LoVo (cell line): Measurements from ENCODE around the gene SDHB.
A peak's percentile ranks its signal among the peaks of the same experiment; 100 is the strongest.

Experiments
- DNase-seq: peaks from one replicate; pipeline ENCODE4 v3.0.0-alpha.2; 2016; ENCODE audit warnings: low spot score

SDHB gene

DNA sequence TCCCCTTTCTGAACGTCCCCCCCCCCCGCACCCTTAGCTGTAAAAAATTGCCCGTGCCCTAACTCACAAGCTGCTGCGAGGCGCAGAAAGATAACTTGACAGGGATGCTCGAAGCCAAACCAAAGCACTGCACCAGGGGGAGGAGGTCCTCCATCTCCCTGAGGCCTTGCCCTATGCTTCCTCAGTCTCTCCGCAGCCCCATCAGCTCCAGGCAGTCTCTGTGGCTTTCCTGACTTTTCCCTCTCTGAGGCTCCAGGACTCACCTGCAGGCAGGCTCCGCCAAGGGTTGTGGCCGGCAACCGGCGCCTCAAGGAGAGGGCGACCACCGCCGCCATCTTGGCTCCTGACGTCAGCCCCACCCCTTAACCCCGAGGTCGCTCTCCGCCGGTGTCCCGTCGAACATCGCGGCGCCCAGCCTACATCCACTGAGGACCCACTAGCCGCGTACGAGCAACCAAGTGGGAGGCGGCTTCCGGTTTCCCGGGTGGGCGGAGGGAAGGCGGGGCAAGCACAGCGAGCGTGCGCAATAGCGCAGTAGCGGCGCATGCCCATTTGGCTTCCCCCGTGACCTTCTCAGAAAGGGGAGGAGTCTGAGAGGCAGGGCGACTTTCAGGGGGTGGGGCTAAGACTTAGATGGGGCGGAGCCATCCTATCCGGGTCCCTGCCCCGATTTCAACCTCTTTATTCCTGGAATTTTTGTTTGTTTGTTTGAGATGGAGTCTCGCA lies at the start of gene SDHB:
TSS of gene SDHB (minus strand) at position 348 of the 726 bp plus-strand sequence. CDS start at position 335, 13 bp downstream.
- DNase-seq, result peak; percentile 97

DNA sequence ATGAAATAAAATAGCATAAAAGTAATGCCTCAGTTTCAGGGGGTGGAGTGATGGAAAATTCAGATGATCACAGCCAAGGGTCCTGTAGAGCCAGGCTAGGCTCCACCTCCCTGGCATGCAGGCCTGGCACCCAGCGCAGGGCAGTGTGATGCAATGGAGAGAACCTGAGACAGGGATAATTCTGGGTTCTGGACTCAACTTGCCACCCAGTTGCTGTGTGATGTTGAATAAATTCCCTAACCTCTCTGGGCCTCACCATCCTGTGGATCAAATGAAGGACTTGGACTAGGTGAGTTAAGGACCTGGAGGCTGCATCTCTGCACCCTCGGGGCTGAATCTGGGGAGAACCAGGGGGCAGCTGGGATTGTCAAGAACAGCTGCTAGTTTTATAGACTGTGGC lies 48.4 kb upstream of the SDHB start:
- DNase-seq, result no peak

DNA sequence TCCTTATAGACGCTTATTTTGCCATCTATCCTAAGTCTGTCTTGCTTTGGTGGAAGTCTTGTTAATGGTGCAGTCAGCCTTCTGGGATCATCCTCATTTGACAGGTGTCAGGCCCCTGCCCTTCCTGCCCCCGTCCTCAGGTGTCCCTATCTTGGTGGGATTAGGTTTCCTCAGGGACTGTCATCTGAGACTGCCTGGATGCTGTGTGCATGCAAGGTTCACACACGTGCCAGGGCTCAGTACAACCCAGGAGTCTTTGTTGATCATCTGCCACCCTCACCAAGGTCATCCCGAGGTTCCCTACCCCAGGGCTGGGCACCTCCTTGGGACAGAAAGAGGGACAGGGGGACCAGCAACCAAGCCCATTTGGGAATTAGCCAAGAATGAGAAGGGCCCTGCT lies 47.4 kb upstream of the SDHB start:
- DNase-seq, result no peak

DNA sequence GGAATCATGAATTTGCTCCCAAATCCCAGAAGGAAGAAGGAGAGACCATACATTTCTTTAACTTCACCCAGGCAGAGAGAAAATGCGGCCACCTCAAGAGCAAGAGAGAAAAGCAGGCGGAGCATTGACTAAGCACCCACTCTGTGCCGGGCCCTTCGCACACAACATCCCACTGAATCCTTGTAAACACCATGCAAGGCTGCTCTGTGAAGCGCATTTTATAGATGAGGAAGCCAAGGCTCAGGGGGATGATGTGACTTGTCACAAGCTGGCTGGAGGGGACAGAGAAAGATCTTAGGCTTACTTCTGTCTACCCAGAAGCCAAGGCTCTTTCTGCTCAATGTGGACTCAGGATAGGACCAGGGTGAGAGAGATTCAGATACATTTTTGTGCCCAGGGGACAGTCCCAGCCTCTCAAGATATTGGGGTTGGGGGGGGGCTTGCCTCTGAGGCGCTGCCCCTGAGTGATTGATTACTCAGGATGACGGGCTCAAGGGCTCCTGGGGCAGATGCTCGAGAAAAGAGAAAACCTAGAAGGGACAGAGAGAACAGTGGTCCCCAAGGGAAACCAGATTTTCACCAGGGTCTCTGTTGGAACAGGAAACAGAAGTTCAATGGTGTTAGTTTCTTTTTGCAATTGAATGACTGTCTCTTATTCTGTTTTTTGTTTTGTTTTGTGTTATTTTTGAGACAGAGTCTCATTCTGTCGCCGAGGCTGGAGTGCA lies 45.9 kb upstream of the SDHB start:
- DNase-seq, result no peak

DNA sequence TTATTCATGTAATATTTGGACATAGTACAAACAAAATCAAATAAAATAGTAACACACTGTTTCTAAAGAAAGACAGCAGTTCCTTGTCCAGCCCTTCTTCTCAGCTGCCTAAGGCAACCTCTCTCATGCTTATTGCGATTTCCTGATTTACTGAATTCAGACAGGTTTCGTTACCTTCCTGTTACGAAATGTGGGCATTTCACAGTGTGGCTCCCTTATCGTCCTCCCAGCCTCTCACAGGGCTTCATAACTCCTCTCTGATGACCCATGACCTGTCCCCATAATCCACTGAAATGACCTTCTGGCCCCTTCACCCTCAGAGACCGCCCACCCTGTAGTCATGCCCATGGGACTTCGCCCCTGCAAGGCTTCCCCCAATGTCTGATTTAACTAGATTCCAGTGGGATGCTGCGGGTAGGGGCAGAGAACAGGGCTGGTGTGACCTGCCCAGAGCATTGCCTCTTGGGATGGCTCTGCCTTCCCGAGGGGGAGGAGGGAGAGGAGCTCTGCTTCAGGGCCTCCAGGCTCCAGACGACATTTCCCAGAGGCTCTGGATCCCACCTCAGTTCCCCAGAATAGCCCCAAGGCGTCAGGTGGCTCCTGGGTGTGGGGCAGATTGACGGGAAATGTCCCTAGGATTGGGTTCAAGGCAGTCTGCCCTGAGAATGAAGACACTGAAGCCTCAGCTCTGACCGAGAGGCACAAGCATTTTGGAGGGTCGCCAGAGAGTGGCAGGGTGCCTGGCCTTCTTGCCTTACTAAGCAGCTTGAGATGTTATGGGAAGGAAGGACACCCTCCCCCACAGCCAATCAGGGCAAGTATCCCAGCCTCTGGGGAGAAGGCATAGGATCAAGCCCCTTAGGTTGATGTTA lies 44.9 kb upstream of the SDHB start:
- DNase-seq, result no peak

DNA sequence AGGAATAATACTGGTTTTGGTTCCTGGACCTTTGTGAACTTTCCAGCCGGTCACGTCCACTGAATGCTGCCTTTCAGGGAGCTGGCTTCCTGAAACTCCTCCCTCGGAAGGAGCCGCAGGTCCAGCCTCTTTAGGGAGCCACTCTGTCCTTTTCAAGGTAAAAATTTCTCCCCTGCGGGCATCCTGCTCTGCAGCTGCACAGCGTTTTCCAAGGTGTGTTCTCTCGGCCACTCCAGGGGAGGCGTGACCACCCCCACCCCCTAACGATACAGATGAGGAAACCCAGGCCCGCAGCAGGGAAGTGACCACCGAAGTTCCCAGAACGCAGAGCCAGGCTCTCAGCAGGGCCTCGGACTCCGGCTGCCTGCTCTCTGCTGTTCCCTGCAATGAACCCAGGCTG lies 44.0 kb upstream of the SDHB start:
- DNase-seq, result no peak

DNA sequence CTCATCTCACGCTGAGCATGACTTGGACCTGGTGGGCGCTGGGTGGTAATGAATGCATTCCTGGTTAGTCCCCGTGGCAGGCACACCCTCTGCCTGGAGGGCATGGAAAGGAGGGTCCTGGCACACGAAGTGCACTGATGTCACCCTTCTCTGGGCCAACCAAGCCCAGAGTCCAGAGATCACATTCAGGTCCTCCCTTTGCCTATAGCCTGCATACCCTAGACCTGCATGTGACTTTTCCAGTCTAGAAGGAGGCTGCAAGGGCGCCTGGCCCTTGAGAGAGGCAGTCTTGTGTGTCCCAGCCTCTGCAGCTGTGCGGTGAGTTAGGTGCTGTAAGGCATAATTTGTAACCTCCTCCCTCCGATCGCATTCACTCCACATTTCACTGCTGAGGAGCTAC lies 43.3 kb upstream of the SDHB start:
- no peak for DNase-seq

DNA sequence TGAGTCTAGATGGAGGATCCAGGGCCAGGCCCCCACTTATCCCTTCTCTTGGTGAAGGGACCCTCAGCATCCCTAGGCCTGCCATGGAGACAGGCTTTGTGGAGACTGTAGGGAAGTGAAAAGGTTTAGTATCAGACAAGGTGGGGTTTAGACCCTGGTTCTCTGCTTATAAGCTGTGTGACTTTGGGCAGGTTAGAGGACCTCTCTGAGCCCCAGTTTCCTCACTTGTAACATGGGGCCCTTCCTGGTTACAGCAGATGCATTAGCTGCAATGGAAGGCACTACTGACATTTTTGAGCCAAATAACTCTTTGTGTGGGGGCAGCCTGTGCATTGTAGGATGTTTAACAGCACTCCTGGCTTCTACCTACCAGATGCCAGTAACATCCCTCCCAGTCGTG lies 42.8 kb upstream of the SDHB start:
- DNase-seq, result no peak

DNA sequence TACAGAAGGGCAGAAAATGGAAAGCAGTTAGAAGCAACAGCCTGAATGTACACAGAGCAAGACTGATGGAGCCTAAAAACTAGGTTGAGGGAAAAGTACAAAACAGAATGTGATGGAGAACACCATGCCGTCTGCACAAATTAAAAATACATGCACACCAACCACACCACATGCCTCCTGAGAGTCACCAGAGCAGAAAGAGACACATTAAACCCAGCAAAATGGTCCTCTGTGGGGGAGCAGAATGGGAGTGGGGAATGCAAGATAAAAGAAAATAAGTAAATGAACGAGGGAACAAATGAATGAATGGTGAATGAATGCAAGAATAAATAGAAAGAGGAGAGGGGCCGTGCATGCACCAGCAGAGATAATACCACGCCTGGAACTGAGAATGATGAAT lies 41.3 kb upstream of the SDHB start:
- no peak for DNase-seq

DNA sequence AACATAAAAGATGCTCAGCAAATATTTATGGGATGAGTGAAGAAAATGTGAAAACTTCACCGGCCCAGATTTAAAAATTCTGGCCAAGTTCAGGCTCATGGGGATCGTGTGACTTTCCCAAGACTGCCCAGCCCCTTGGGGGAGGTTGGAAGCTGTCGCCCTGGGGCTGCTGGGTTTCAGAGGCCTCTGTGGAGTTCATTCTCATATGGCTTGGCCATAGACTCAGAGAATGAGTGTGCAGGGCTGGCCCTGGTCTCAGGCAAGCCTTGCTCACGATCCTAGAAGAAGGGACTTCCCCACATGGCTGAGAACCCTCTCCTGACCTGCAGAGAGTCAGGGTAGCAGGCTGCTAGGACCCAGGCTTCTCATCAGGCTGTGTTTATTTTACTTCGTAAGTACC lies 40.8 kb upstream of the SDHB start:
- DNase-seq, result no peak

DNA sequence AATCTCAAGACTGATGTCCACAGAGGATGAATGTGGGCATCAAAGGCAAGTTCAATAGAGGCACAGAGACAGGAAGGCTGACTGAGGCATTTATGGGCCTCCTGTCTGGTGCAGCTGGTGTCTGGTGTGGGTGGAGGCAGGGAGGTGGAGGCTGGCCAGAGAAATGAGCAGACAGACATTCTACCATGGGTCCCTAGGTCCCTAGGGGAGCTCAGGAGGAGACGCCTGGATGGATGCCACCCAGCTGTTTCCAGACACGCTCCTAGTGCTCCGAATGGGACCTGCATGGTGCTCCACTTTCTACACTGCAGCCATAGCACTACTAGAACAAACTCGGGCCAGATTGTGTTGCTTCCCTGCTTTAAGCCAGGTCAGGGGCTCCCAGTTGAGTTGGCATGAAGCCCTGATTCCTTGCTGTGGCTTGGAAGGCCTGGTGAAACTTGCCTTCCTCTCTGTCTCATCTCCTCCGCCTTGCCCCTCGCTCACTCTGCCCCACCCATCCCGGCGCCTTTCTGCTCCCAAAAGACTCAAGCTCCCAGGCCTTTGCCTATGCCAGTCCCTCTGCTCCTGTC lies 40.1 kb upstream of the SDHB start:
- DNase-seq, result no peak

DNA sequence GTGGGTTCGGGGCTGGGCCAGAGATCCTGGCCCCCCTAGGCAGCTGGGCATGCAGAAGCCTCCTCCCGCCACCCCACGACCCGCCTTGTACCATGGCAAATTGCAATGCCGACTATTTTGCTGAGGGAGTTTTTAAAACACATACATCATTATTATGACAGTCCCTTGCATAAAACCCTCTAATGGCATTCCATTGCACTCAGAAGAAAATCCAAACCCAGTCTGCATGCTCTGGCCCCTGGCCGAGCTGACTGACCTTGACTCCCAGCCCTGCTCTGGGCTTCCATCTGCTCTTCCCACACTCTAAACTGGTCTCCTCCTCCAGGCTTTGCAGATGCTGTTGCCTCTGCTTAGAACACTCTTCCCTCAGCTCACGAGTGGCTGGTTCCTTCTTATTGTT lies 37.4 kb upstream of the SDHB start:
- DNase-seq, result no peak

DNA sequence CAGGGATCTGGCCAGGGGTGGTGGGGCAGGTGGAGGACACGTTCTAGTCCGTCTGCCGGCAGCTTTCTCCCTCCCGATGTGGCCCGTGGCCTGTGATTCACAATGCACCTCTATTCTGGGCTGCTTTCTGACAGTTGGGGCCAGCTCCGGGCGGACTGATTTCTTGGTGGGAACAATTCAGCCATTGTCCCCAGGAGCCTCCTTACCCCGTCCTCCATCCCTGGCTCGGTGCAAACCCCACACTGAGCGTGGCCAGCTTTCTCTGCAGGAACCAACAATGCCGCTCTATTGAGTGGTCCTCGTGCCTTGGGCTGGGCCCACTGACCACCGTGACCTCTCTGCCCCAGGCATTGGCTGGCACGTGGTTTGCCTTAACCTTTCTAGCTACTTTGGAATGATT lies 35.7 kb upstream of the SDHB start:
- DNase-seq, result no peak

DNA sequence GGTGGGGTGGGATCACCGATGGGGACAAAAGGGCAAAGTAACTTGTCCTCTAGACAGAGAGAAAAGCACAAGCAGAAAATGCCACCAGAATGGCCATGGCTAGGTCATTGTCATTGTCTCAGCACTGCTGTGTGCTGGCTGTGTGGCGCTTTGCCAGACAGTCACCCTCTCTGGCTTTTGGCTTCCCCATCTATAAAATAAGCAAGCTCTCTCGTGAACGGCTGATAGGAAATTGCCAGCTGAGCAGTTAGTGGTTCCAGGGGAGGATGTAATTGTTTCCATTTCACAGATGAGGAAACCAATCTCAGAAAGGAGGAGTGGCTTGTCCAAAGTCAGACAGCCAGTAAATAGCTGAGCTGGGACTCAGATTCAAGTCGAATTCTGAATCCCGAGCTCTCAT lies 32.9 kb upstream of the SDHB start:
- DNase-seq, result no peak

DNA sequence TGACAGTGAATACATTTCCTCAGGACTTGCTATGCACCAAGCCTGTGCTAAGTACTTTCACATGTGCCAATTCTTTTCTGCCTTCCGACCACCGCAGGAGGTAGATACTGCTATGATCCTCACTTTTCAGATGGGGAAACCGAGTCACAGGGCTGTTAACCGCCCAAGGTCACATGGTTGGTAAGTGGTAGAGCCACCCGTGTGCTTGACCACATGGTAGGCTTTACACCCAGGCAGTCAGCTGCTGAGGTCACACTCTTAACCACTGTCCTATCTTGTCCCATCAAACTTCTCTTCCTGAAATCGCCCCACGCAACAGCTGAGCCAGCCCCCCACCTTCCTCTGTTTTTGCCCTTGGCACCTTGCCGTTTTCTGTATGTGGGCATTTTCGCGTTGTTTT lies 31.0 kb upstream of the SDHB start:
- DNase-seq, result no peak

DNA sequence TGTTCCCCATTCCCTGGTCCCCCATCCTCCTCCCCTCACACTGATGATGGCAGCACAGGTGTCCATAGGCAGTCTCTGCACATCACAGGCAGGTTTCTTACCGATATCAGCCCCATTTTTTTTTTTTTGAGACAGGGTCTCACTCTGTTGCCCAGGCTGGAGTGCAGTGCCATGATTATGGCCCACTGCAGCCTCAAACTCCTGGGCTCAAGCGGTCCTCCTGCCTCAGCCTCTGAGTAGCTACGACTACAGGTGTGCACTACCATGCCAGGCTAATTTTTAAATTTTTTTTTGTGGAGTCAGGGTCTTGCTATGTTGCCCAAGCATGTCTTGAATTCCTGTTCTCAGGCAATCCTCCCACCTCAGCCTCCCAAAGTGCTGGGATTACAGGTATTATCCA lies 28.9 kb upstream of the SDHB start:
- no peak for DNase-seq

DNA sequence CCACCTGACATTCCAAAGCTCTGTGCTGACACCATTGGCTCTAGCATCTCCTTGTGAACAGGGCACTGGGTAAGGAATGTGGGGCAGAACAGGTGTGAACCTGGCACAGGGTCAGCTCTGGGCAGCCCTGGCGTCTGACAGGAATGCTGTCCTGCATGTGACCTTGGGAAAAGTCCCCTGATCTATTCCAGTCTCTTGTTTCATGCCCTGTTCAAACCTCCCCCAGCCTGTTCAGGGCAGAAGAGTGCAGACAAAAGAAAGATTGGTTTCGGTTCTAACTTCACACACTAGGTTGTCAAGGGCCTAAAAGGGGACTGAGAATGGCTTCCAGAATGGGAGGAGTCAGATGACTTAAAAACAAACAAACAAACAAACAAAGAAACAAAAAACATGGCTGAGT lies 27.6 kb upstream of the SDHB start:
- no peak for DNase-seq

DNA sequence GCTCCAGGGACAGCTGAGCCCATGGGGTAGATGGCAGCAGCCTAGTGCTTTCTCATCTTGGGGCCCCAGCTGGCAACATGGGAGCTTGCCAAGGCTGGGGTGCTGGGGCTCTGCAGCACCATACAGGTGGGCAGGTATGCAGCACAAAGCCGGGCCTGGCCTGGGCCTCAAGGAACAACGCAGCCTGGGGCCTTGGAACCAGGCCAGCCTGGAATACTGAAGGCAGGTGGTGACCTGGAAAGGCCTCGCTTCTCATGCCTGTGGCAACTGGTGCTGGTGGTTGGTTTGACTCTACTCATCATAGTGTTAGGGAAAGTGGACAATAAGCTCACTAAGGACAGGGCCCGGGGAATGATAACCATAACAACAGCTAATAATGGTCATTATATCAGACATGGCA lies 27.0 kb upstream of the SDHB start:
- DNase-seq, result no peak

DNA sequence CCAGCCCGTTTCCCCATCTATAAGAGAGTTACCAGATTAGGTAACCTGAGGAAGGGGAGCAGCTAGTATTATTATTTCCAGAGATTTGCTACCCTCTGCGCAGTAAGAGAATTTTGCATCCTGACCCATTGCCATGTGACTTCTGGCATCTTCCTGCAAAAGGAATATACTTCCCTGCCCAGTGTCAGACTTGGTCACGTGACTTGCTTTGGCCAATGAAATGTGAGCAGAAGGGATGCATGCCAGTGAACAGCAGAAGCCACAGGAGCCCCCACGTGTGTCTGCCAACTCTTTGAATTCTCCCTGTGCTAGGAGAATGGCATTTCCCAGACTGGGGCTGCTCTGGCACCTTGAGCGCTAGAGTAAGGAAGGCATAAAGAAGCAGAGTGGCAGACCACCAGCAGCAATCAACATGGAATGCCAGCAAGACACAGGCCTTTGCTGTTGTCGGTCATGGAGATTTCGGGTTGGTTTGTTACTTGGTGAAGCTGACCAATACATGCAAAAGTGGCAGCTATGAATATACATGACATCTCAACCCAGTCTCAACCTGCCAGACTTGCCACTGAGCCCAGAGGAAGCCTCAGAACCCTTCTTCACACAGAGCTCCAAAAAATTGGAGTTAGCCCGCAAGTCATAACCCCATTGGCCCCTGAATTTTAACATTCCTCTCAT lies 26.4 kb upstream of the SDHB start:
- DNase-seq, result no peak

DNA sequence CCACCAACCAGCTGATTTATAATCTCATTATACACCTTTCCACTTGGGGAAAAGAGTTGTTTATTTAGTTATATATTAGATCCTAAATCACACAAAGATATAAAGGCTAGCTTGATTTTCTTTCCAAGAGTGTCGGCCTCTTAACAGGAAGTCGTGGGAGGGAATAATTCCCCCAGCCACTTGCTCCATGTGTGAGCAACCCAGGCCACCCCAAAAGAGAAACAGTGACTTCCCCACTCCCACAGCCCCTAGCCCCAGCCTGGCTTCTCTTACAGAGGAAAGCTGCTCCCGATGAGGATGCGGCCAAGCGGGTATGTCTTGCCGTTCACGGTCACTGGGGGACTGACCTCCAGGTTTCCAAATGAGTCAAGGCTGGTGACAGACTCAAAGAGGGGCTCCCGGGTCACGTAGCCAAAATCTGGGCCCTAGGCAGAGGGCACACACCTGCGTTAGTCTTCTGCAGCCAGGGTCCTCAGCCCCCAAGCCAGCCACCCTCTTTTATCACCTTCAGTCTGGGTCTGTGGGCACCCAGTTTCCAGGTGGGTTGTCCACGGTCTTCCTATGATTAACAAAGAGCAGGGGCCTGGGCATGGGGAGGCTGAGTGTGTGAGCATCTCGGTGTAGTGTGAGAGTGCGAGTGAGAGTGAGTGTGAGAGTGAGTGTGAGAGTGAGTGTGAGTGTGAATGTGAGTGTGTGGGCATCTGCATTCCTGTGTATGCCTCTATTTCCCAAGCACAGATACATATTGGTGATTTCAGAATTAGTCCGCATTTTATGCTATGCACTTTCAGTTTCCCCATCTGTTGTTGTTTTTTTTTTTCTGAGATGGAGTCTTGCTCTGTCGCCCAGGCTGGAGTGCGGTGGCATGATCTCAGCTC lies 25.4 kb upstream of the SDHB start:
- DNase-seq, result no peak
